Tibial nerve (tissue), 4 donors: ENCODE results near the gene PRDM5. TPM values are rescaled to one million over a fixed set of nuclear protein-coding genes. Genes with fewer than 3 reads are reported as not detected.

Experiments used
- DNase-seq, 2 donors: peaks; one replicate each; pipeline ENCODE4 v3.0.0-alpha.2; 2019; ENCODE audit warnings: low spot score in 2 of 2
- H3K27ac ChIP-seq, 4 donors: fragments of 200-600 bp; sonication (generic) in 3 of 4; one replicate each; pipeline ENCODE4 v1.5.1; 2017 to 2019; ENCODE audit warnings: mild to moderate bottlenecking in 1 of 4
- H3K27me3 ChIP-seq, 2 donors: fragments of 200-600 bp; sonication (generic) in 1 of 2; one replicate each; pipeline versions ENCODE4 v1.5.1 to v1.6.0; 2017 to 2019
- H3K36me3 ChIP-seq, 3 donors: fragments of 200-600 bp; sonication (generic); one replicate each; pipeline ENCODE4 v1.5.1; 2018 to 2019
- H3K4me1 ChIP-seq, 4 donors: fragments of 200-600 bp; sonication (generic) in 3 of 4; one replicate each; pipeline ENCODE4 v1.5.1; 2017 to 2019
- H3K4me3 ChIP-seq, 4 donors: fragments of 200-600 bp; sonication (generic) in 3 of 4; one replicate each; pipeline ENCODE4 v1.5.1; 2017 to 2019; ENCODE audit warnings: mild to moderate bottlenecking in 1 of 4, moderate library complexity in 1 of 4
- H3K9me3 ChIP-seq, 4 donors: fragments of 200-600 bp; sonication (generic) in 3 of 4; one replicate each; pipeline ENCODE4 v1.5.1; 2017 to 2019
- EP300 ChIP-seq, 2 donors: sonication (generic); formaldehyde crosslinking; IDR thresholded peaks; one replicate each; pipeline ENCODE4 v1.6.1; 2017; ENCODE audit warnings: antibody characterized with exemption in 2 of 2, mild to moderate bottlenecking in 1 of 2
- POLR2A ChIP-seq, 2 donors: fragments of 450-650 bp; IDR thresholded peaks; one replicate each; pipeline ENCODE4 v1.6.1; 2017; ENCODE audit warnings: antibody characterized with exemption in 2 of 2, mild to moderate bottlenecking in 2 of 2, moderate library complexity in 2 of 2
- WGBS, 2 donors: methylation state at CpG; one replicate each; pipeline ENCODE4 v1.1.5; 2018; 5-methylcytosine and 5-hydroxymethylcytosine counted together
- total RNA-seq, 4 donors: library from RNA; depleted of rRNA; stranded (reverse); fragments of >200 nt; gene quantifications; one replicate each; pipeline ENCODE4 v1.1.0, GENCODE V29; 2016
- TF ChIP-seq, protein P1 (sequence below), 5 experiments: fragments of 200-600 bp in 3 of 5; fragments of 450-650 bp in 2 of 5; sonication (generic) in 3 of 5; IDR thresholded peaks; one replicate each; pipeline ENCODE4 v1.5.1; 2016 to 2019; ENCODE audit warnings: antibody characterized with exemption in 5 of 5, mild to moderate bottlenecking in 3 of 5, moderate library complexity in 2 of 5

PRDM5 gene
- total RNA-seq, 4 donors from 2014 or later, result 18.9 to 46.3 (median 31.1) TPM

GRCh38 chr4:120862432-120862831 is 60.1 kb downstream of the PRDM5 start:
- TF ChIP-seq POLR2A (IDR thresholded peaks at IDR 0.05) (no peak), EP300 (IDR thresholded peaks at IDR 0.05) (no peak)
- TF ChIP-seq, protein P1, sequence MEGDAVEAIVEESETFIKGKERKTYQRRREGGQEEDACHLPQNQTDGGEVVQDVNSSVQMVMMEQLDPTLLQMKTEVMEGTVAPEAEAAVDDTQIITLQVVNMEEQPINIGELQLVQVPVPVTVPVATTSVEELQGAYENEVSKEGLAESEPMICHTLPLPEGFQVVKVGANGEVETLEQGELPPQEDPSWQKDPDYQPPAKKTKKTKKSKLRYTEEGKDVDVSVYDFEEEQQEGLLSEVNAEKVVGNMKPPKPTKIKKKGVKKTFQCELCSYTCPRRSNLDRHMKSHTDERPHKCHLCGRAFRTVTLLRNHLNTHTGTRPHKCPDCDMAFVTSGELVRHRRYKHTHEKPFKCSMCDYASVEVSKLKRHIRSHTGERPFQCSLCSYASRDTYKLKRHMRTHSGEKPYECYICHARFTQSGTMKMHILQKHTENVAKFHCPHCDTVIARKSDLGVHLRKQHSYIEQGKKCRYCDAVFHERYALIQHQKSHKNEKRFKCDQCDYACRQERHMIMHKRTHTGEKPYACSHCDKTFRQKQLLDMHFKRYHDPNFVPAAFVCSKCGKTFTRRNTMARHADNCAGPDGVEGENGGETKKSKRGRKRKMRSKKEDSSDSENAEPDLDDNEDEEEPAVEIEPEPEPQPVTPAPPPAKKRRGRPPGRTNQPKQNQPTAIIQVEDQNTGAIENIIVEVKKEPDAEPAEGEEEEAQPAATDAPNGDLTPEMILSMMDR (IDR thresholded peaks at IDR 0.05), result no peak
- no peak overlapping the region for H3K27ac ChIP-seq
- no peaks in the 10 kb centered on the region for H3K9me3 ChIP-seq
- H3K4me3 ChIP-seq, result no peak overlapping the region
- no peaks in the 10 kb centered on the region for H3K36me3 ChIP-seq
- H3K27me3 ChIP-seq, result no peaks in the 10 kb centered on the region
- 76 to 79% methylated on average over 2 of the region's 2 CpGs for WGBS, 2 donors
- no peak for DNase-seq
- H3K4me1 ChIP-seq, result no peaks in the 10 kb centered on the region

DNA sequence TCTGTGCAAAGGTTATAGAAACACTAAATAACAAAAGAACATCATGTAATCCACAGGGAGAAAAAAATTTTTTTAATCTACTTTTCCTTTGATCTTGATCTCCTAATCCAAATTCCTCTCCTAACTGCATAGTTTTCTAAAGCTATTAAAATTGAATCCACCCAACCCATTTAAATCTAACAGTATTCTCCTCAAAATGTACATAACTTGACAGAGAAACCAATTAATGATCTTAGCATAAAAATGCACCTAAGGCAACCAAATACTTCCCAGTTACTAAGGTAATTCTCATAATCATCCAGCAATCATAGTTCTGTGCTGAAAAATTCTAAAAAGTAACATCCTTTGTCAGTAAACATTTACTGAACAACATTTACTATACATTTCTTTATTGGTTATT is 60.7 kb downstream of the PRDM5 start:
- Histone ChIP-seq H3K27me3 (no peaks in the 10 kb centered on the region), H3K36me3 (no peaks in the 10 kb centered on the region), H3K4me3 (no peak overlapping the region), H3K4me1 (no peaks in the 10 kb centered on the region), H3K27ac (no peak overlapping the region), H3K9me3 (no peaks in the 10 kb centered on the region)
- no peak for DNase-seq
- no peak for TF ChIP-seq EP300 (IDR thresholded peaks at IDR 0.05)
- TF ChIP-seq, protein P1 (IDR thresholded peaks at IDR 0.05), result no peak
- no peak for TF ChIP-seq POLR2A (IDR thresholded peaks at IDR 0.05)

- DNase-seq, result no peak
- no peak for TF ChIP-seq POLR2A (IDR thresholded peaks at IDR 0.05)
- TF ChIP-seq, protein P1 (IDR thresholded peaks at IDR 0.05), result no peak
- no peak for TF ChIP-seq EP300 (IDR thresholded peaks at IDR 0.05)
- no peak overlapping the region for H3K27ac ChIP-seq
- H3K36me3 ChIP-seq, result no peaks in the 10 kb centered on the region
- no peak overlapping the region for H3K4me3 ChIP-seq
- H3K4me1 ChIP-seq, result no peaks in the 10 kb centered on the region
- no peaks in the 10 kb centered on the region for H3K9me3 ChIP-seq
- H3K27me3 ChIP-seq, result no peaks in the 10 kb centered on the region
- 57 to 77% methylated on average over 3 of the region's 3 CpGs for WGBS, 2 donors
Observed at GRCh38 chr4:120858776-120859175, 63.8 kb downstream of the PRDM5 start.

DNA sequence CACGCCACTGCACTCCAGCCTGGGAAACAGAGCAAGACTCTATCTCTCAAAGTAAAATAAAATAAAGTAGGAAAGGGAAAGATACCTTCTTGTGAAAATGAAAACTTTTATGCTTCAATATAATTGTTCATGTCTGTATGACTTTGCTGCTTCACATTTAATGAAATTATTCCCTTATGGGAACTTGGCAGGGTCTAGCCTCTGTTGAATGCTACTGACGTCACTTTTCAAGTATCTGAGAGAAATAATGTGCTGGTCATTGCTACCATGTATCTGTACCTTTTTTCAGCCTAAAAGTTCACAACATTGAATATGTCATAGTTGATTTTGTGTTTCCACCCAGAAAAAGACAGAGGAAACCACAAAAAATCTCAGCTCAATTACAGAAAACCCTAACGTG is 65.2 kb downstream of the PRDM5 start:
- WGBS, 2 donors, result 47 to 54% methylated on average over 3 of the region's 3 CpGs
- Histone ChIP-seq H3K9me3 (no peaks in the 10 kb centered on the region), H3K4me1 (no peaks in the 10 kb centered on the region), H3K4me3 (no peak overlapping the region), H3K27ac (no peak overlapping the region), H3K36me3 (peaks cover 0 to 7% (median 0%) of the 10 kb centered on the region in 3 donors), H3K27me3 (no peaks in the 10 kb centered on the region)
- TF ChIP-seq POLR2A (IDR thresholded peaks at IDR 0.05), result no peak
- TF ChIP-seq, protein P1 (IDR thresholded peaks at IDR 0.05), result no peak
- TF ChIP-seq EP300 (IDR thresholded peaks at IDR 0.05), result no peak
- no peak for DNase-seq

DNA sequence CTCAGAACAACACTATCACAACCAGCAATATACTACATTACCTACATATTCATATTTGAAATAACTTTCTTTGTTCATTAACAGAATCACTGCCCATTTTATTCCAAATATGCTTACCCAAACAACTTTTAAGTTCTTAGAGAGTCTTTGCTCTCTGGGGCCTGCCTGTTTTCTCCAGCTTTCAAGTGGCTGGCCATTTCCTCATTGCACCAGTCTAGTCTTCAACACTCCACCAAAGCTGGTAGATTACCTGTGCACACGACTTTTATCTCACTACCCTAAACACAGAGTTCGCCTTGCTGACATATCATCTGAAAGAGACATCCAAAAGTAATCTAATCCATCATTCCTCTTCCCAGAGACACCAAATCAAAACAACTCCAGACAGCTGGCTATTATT is 66.2 kb downstream of the PRDM5 start:
- no peaks in the 10 kb centered on the region for H3K27me3 ChIP-seq
- 78 to 88% methylated on average over 2 of the region's 2 CpGs for WGBS, 2 donors
- H3K4me1 ChIP-seq, result no peaks in the 10 kb centered on the region
- H3K36me3 ChIP-seq, result peaks cover 0 to 14% (median 0%) of the 10 kb centered on the region in 3 donors
- no peaks in the 10 kb centered on the region for H3K9me3 ChIP-seq
- TF ChIP-seq EP300 (IDR thresholded peaks at IDR 0.05) (no peak), POLR2A (IDR thresholded peaks at IDR 0.05) (no peak)
- TF ChIP-seq, protein P1 (IDR thresholded peaks at IDR 0.05), result no peak
- no peak for DNase-seq
- H3K27ac ChIP-seq, result no peak overlapping the region
- no peak overlapping the region for H3K4me3 ChIP-seq
